Endothelial cell of coronary artery (primary cell): ENCODE results near the gene RAPGEF3. TPM values are rescaled to one million over a fixed set of nuclear protein-coding genes. Genes with fewer than 3 reads are reported as not detected.

Experiments used
- total RNA-seq: library from RNA; depleted of rRNA; stranded (reverse); fragments of >200 nt; gene quantifications from 2 replicates; pipeline ENCODE4 v1.2.3, GENCODE V29; 2014

RAPGEF3 gene
- total RNA-seq: 26.9 and 27.4 TPM in 2 replicates

GRCh38 chr12:47758834-47759690 is at the start of gene RAPGEF3:
Gene RAPGEF3, minus strand, starts transcription at chr12:47758880. Its CDS starts 324 bp downstream, at chr12:47758556.

GRCh38 chr12:47773062-47773857 is 14.6 kb upstream of the RAPGEF3 start, which contains the start of gene SLC48A1:
Gene SLC48A1, plus strand, starts transcription at chr12:47773238. Its CDS starts 67 bp downstream, at chr12:47773305.

GRCh38 chr12:47725091-47725772 is 33.4 kb downstream of the RAPGEF3 start, which contains the start of gene ENDOU:
Gene ENDOU, minus strand, starts transcription at chr12:47725490. Its CDS starts 77 bp downstream, at chr12:47725413.

GRCh38 chr12:47705566-47706425 is 52.9 kb downstream of the RAPGEF3 start, which contains the start of gene RPAP3:
Gene RPAP3, minus strand, starts transcription at chr12:47706030. Its CDS starts 3,190 bp downstream, at chr12:47702840.

Other genes starting within 250 kb of the RAPGEF3 start
- gene RPAP3, start 52.9 kb downstream of the RAPGEF3 start, total RNA-seq: 9.6 and 12.8 TPM in 2 replicates
- gene ENDOU, start 33.4 kb downstream of the RAPGEF3 start, total RNA-seq: 0.09 TPM in 1 of 2 replicates, not detected in the other
- 12.2 and 13.0 TPM in 2 replicates for gene SLC48A1, start 14.4 kb upstream of the RAPGEF3 start, total RNA-seq
- gene HDAC7, start 61.0 kb upstream of the RAPGEF3 start, total RNA-seq: 40.8 and 60.9 TPM in 2 replicates
- 0.27 and 0.47 TPM in 2 replicates for gene VDR, start 146.1 kb upstream of the RAPGEF3 start, total RNA-seq
- 38.6 and 65.9 TPM in 2 replicates for gene TMEM106C, start 204.7 kb upstream of the RAPGEF3 start, total RNA-seq
- not detected in 2 replicates for gene COL2A1, start 245.6 kb upstream of the RAPGEF3 start, total RNA-seq